Measurements from ENCODE around the gene ABCB8.
"Not testable (repeated sequence)": the region's sequence is repeated elsewhere in the genome, so short reads cannot be mapped to it uniquely, and the experiment has no call there.

Gene ABCB8

DNA sequence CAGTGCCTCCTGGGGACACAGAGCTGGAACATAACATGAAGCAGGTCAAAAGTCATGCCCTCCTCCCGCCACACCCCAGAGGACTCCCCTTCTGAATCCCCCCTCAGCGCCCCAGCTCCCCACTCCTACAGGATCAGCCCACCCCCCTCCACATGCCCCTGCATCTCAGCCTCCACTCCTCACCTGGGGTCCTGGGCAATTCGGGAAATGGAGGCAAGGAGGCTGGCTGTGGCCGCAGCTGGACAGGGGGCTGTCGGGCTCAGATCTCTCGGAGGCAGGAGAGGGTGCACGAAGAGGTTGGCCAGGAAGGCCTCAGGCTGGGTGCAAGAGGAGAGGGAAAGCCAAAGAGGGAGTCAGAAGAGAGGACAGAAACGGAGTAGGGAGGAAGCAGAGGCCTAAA, 11.7 kb upstream of the ABCB8 start:
- DNase-seq = no peak

GRCh38 chr7:151016942-151017341, 11.3 kb upstream of the ABCB8 start:
- DNase-seq = no peak

- DNase-seq = no peak
These were observed 10.8 kb upstream of the ABCB8 start for GRCh38 chr7:151017370-151017952.

DNA sequence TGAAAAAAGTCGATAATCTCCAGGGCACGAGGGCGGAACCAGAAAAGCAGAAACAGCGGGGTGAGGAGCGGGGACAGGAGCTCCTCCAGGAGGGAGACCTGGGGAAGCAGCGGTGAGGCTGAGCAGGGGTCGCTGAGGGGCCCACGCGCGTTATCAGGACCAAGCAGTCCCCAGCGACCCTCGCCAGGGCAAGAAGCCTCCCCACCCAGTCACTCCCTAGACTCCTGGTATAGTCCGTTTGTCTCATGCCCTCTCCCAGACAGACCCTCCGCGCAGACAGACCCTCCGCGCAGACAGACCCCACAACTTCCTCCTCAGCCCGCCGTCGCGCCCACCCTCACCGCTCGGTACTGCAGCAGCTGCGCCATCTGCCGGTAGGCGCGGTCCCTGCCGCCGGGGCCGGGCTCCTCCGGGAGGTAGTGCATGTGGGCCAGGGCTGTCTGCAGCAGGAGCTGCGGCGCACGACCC, 10.3 kb upstream of the ABCB8 start:
- peak; percentile 96 for DNase-seq

GRCh38 chr7:151018421-151019129, 9.7 kb upstream of the ABCB8 start:
- peak; percentile 70 for DNase-seq

DNA sequence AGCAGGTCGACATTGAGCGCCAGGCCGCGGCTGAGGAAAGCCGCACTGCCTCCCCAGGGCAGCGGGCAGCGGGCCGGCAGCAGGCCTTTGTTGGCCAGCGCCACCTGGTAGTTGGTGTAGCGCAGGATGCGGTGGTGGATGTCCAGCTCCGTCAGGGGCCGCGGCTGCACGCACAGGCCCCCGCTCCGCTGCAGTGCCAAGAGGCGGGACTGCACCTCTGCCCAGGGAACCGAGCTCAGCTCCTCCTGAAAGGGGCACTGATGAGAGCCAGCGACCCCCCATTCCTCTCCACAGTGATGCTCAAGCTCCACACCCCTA, 9.2 kb upstream of the ABCB8 start:
- no peak for DNase-seq

DNA sequence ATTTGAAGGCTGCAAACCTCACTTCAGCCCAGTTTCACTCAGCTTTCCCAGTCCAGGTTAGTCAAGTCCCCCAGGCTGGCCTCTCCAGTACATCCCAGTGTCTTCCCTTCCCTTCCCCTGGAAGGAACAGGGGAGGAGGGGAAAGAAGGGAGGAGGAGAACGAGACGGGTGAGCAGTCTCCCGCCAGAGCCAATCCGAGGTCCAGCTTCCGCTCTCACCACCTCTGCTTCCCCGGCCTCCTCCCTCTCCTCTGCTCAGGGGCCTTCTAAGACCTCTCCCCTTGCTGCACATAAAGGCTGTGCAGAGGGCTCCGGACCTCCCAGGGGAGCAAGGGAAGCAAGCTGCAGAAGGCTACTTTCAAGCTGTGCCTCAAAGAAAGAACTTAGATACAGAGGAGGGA, 8.0 kb upstream of the ABCB8 start:
- no peak for DNase-seq

- no peak for DNase-seq
These were observed 5.0 kb upstream of the ABCB8 start for GRCh38 chr7:151023232-151023631.

DNA sequence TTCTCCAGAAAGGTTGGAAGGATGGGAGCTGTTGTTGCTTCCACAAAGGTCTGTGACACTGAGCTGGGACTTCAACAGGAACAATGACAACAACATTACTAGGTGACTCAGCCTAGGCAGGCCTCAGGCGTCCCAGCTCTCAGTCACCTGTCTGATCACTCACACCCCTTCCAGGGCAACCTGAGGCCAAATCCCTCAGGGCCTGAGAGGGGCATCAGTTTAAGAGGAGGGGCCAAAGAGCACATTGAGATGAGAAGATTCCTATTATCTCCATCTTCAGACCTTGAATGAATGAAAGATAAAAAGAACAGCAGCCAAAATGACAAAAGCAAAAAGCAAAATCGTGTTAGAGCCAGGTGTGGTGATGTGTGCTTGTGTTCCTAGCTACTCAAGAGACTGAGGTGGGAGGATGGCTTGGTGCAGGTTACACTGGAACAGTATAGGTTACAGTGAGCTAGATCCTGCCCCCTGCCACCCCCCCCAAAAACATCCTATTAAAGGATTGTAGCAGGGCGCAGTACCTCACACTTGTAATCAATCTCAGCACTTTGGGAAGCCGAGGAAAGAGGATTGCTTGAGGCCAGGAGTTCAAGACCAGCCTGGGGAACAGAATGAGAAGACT, 3.7 kb upstream of the ABCB8 start, which contains the start of gene ATG9B:
ATG9B (minus strand) TSS at position 60 of the 622 bp plus-strand sequence. CDS start 71 bp downstream, outside the sequence.
- no peak for DNase-seq

- no peak for DNase-seq
These were observed 2.2 kb upstream of the ABCB8 start for GRCh38 chr7:151025924-151026671.

DNA sequence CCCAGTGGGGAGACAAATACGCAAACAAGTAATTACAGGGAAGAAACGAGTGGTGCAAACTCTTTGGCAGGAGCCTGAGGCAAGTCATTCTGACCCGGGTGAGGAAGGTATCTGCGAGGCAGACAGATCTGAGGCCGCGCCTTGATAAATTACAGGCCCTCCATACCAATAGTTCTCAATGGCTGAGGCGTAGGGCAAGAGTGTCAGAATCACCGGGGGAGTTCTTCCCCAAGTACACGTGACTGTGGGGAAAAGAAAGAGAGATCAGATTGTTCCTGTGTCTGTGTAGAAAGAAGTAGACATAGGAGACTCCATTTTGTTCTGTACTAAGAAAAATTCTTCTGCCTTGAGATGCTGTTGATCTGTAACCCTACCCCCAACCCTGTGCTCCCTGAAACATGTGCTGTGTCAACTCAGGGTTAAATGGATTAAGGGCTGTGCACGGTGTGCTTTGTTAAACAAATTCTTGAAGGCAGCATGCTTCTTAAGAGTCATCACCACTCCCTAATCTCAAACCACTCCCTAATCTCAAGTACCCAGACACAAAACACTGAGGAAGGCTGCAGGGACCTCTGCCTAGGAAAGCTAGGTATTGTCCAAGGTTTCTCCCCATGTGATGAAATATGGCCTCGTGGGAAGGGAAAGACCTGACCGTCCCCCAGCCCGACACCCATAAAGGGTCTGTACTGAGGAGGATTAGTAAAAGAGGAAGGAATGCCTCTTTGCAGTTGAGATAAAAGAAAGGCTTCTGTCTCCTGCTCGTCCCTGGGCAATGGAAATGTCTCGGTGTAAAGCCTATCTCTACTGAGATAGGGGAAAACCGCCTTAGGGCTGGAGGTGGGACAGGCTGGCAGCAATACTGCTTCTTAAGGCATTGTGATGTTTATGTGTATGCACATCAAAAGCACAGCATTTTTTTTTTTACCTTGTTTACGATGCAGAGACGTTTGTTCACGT, 1.2 kb upstream of the ABCB8 start:
- not testable (repeated sequence) for DNase-seq

GRCh38 chr7:151027728-151028130, 521 bp upstream of the ABCB8 start:
- not testable (repeated sequence) for DNase-seq

- no peak for DNase-seq
These were observed 775 bp downstream of the ABCB8 start for GRCh38 chr7:151028948-151029501.

- DNase-seq = no peak
These were observed 2.8 kb downstream of the ABCB8 start for GRCh38 chr7:151031011-151031410.

DNA sequence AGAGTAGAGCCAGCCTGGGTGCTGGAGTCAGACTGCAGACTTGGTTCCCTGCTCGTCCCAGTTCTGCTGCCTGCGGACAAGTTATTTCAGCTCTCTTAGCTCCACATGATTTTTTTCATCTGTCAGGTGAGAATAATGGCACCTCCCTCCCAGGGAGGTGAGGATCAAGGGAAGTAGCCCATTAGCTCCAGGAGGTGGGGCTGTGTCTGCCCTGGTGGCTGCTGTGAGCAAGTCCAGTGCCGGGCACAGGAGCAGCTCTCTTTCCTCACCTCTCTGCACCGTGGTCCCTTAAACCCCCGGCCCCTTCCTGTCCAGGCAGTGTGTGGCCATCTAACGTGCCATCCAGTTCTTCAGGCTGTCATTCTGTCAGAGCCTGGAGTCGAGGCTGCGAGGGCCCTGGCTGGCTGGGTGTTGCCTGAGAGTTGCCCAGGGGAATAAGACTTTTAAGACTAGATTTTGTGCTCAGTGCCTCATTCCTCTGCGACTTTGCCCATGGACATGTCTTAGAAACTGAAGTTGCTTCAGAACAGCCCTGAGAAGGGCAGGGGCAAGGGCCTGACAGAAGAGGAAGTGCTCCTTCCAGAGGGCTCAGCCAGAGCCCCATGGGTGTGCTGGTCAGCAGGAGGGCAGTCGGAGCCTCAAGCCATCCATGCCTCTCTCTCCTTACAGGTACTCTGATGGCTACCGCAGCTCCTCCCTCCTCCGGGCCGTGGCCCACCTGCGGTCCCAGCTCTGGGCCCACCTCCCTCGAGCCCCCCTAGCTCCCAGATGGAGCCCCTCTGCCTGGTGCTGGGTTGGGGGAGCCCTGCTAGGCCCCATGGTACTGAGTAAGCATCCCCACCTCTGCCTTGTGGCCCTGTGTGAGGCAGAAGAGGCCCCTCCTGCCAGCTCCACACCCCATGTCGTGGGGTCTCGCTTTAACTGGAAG, 5.0 kb downstream of the ABCB8 start:
- no peak for DNase-seq

- no peak for DNase-seq
These were observed 5.6 kb downstream of the ABCB8 start for GRCh38 chr7:151033864-151034249.

GRCh38 chr7:151034312-151035025, 6.2 kb downstream of the ABCB8 start:
- no peak for DNase-seq

DNA sequence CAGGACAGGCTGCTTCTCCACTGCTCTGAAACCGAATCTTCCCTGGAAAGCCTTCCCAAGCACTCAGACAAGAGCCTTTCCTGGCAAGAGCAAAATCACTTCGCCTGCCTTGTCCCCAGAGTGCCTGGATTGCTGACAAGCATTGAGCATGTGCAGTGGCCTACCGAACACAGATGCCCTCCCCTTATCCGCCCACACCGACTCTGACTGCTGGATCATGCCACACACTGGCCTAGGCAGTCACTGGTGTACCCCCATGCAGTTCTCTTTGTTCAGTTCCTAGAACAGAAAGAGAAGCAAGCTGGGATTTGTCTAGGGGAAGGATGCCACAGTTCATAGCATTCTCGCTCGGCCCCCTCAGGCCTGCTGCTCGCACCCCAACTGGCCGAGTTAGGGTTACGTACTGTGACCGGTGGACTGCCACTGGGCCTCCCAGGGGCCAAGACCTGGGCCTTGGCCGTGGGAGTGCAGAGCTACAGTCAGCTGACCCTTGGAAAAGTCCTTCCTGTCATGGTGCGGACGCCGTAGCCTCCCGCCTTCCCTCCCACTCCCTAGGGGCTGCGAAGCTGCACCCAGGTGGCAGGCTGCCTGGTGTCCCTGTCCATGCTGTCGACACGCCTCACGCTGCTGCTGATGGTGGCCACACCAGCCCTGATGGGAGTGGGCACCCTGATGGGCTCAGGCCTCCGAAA, 6.9 kb downstream of the ABCB8 start:
- no peak for DNase-seq

- DNase-seq = no peak
These were observed 7.7 kb downstream of the ABCB8 start for GRCh38 chr7:151035902-151036301.

All from activated CD8-positive, alpha-beta memory T cell treated with anti-CD3 and anti-CD28 coated beads, Interleukin-2, amount 50 U/mL, for 48 hours (primary cell).